GM18498 (cell line): ENCODE measurements around the gene CCDC187.
A peak's percentile ranks its signal among the peaks of the same experiment; 100 is the strongest.

Experiments used
- ATAC-seq: cut with Tn5 transposase; IDR thresholded peaks from one replicate; pipeline ENCODE4 v1.9.1; 2021; ENCODE audit warnings: mild to moderate bottlenecking, moderate library complexity; ENCODE audit not compliant: unreplicated experiment

The CCDC187 gene

DNA sequence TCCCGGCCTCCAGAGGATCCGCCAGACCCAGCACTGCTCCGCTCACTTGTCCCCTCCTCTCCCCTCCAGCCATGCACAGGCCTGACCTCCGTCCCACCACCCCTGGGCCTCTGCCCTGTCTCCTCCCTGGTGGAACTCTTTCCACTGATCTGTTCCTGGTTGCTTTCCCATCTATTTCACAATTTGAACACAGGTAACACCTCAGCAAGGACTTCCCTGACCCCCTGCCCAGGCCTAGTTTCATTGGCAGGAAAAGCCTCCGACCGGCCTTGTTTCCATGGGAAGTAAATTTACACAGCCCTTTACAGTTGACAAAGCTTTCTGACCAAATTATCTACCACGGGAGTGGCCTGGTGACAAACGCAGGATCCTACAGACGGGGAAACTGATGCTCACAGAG lies 73.1 kb downstream of the CCDC187 start:
- ATAC-seq, result no peak

DNA sequence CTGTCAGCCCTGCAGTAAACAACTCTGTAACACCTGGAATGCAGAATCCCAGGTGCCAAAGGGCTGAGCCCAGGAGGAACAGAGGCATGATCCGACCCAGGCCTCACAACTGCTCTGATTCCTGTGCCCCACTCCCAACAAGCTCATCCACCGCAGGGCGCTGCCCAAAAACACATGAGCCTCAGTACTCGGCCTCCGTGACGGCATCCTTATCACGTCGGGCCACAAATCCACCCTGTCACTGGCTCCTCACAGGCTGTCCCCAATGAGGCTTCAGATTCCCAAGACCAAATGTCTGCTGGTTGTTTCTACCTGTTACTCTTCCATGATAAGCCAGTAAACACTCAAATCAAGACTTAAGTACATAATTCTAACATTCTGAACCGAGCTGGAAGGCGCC lies 73.5 kb downstream of the CCDC187 start:
- ATAC-seq, result no peak

- ATAC-seq, result no peak
Observed at GRCh38 chr9:136229096-136230065, 74.5 kb downstream of the CCDC187 start.

DNA sequence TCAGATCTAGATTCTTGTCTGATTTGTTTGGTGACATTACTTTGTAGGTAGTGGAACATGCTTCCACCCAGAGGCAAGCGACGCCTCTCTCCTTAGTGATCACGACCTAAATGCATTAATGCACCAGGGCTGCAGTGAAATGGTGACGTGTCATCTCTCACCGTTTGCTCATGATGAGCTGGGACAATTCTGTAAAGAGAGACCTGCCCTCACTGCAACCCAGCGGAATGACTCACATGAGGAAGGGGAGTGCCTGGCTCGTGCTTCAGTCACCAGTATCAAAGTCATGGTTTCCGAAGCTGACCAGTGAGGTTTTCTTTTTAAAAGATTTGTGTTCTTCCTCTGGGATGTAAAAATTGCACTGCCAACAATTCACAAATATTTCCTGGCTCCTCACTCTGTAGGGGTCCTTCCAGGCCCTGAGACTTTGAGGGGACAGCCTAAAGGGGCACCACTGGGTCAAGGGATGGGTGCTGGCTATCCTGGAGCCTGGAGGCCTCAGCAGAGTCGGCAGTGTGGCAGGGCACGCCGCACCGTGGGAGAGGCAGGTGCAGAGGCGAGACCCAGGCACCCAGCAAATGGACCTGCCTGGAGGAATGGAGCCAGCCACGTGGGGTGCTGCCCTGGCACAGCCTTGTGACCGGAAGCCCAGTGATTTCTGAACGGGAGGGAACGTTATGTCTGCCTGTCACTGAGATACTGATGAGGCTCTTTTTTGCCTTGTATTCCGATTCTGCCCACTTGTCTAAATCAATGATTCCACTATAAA lies 75.6 kb downstream of the CCDC187 start:
- no peak for ATAC-seq

DNA sequence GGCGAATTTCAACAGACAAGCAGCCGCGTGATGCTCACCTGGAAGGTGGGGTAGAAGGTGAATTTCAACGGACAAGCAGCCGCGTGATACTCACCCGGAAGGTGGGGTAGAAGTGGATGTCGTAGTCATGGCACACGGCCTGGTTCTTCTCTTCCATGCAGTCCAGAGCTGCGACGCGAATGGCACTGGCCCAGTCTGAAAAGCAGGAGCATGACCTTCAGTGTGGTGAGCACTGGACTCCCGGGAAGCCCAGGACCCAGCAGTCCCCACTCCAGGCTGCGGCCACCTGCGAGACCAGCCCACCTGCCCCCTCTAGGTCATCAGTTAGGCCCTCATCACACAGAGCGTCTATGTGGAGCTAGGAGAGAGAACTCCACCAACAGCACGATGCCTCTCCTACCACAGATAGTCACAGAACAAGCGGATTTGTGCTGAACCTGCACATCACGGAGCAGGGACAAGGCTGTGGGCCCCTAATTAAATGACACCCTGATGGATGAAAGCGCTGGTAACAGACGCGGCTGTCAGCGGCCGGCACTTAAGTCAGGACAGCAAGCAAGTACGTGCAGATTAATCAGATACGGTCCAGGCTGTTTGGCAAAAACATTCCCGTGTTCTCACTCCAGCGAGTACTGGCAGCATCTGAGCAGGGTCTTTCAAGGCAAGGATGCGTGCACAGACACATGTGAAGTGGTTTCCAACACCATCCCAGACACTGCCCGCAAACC lies 77.0 kb downstream of the CCDC187 start:
- ATAC-seq, result no peak

GRCh38 chr9:136225748-136226679 lies 77.9 kb downstream of the CCDC187 start:
- ATAC-seq, result peak; percentile 66

DNA sequence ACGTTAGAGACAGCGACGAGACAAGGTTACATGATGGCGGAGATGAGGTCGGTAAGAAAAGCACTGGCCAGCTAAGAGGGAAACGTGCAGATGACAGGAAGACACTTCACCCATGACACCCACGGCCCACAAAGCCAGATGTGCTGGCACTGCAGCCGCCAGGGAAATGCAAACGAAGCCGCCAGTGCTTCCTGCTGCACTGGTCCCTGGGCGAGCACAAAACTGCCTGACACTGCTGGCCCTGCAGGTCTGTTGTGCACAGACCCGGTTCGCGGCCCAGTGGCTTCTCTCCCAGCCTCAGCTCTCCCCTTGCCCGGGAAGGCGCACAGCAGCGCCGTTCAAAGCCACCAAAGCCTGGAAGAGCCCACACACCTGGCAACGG lies 78.5 kb downstream of the CCDC187 start:
- peak; percentile 57 for ATAC-seq

GRCh38 chr9:136223871-136224640 lies 79.8 kb downstream of the CCDC187 start:
- no peak for ATAC-seq

DNA sequence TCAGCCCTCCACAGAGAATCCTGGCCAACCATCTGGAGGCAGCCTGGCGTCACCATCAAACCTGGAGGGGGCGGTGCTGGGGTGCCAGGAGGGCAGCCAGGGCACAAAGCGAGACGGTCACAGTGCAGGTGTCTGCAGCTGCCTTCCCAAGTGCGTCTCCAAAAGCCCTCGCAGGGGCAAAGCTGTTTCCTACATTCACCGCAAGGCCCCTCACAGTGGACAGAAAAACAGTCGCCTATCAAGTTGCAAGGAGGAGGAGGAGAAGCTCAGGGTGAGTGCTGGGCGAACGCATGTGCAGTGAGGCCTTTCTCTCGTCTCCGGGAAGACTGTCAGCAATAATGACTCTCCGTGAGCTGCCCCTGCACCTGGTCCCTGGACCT lies 81.0 kb downstream of the CCDC187 start:
- no peak for ATAC-seq

DNA sequence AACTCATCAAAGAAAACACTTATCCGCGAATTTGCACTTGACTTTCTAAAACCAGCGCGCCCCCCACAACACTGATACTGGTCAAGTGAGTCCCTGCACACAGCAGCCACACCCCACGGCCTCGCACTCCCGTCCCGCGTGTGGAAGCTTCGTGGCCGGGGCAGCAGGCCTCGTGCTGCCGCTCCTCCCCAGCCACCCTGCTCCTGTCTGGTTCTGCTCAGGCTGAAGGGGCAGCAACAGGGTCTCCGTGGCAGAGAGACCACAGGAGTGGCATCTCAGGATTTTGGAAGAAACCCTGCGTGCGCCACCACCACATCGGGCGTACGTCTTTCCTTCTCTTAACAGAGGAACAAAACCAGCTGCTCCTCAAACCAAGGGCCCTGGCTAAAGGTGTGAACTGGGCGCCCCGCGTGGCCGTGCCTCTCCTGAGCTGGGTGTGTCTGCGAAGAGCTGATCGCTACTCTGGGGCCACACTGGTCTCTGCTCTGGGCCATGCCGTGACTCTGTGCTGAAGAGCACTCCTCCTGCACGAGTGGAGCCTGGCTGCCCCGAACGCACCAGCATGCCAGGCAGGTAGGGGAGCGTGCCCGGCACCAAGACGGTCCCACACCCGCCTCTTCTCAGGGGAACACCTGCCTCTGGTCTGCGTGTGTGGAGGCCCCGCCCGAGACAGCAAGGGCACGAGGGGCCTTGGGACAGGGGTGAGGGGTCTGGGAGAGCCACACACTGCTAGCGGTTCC lies 81.6 kb downstream of the CCDC187 start:
- ATAC-seq, result no peak

DNA sequence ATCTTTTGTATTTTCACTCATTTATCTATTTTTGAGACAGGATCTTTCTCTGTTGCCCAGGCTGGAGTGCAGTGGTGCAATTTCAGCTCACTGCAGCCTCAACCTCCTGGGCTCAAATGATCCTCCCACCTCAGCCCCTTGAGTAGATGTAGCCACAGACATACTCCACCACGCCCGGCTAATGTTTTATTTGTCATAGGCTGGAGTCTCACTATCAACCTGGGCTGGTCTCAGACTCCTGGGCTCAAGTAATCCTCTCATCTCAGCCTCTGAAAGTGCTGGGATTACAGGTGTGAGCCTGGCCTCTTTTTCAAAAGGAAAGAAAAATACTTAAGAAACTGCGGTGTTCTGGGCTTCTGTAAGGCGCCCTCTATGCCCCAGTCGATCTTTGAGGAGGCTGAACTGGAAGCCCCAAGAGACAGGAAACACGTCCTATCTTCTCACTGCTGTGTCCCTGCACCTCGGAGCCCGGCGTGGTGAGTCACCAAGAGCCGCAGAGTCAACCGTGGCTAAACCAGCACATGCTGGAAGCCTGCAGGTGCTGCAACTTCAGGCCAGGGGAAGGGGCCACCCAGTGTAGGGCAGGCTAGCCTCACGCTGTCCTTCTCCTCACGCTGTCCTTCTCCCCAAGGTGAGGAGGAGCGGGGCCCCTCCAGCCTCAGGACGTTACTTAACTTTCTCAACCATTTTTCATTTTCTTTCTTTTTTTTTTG lies 83.7 kb downstream of the CCDC187 start:
- ATAC-seq, result no peak

DNA sequence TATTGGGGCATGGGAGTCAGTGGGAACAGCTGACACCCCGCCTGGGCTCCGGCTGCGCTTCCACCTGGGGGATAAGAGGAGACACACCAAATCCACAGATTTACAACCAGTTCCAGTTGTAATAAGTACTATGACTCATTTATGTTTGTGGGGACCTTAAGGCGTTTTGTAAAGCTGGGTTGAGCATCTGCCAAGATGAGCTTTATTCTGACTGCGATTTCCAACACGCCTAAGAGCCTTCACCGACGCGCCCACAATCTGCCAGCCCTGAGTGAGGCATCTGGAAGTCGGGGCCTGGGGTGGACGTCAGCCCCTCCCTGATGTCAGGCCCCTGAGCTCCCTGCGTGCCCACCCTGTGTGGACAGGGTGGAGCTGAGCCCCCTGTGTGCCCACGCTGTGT lies 84.6 kb downstream of the CCDC187 start:
- ATAC-seq, result no peak

GRCh38 chr9:136218673-136219072 lies 85.2 kb downstream of the CCDC187 start:
- no peak for ATAC-seq

- no peak for ATAC-seq
Observed at GRCh38 chr9:136218271-136218670, 85.6 kb downstream of the CCDC187 start.

- ATAC-seq, result no peak
Observed at GRCh38 chr9:136216541-136217244, 87.2 kb downstream of the CCDC187 start.

DNA sequence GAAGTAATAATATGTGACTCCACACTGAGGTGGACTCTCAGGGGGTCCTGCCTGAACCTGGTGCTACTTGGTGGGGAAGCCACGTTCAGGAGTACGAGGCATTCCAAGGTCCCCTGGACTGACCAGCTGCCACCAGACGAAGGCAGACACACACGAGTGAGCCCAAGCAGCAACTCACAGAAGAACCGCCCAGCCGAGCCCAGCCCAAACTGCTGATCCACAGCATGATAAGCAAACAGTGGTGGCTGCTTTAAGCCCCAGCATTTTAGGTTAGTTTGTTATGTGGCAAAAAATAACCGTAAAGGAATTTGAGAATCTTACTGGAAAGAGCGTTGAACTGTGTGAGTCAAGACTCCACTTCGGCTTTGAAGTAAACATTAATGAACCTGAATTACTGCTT lies 90.2 kb downstream of the CCDC187 start:
- no peak for ATAC-seq

- no peak for ATAC-seq
Observed at GRCh38 chr9:136212345-136212950, 91.4 kb downstream of the CCDC187 start.
